Esophagus (tissue), 2 donors: Measurements from ENCODE around the gene TIAM1. TPM values are rescaled to one million over a fixed set of nuclear protein-coding genes. Genes with fewer than 3 reads are reported as not detected.

Source experiments
- H3K27ac ChIP-seq, 2 donors: one replicate each; pipeline ENCODE4 v1.5.1; 2013; ENCODE audit warnings: low read depth in 2 of 2, mild to moderate bottlenecking in 2 of 2, inconsistent platforms in 1 of 2, low read length in 1 of 2, moderate library complexity in 1 of 2
- H3K27me3 ChIP-seq, 2 donors: one replicate each; pipeline ENCODE4 v1.6.1; 2013; ENCODE audit warnings: low read length in 2 of 2, control low read depth in 1 of 2, mild to moderate bottlenecking in 1 of 2; ENCODE audit not compliant: insufficient read depth in 2 of 2, control insufficient read depth in 1 of 2
- H3K36me3 ChIP-seq, 2 donors: one replicate each; pipeline ENCODE4 v1.6.1; 2013; ENCODE audit warnings: low read length in 1 of 2; ENCODE audit not compliant: control insufficient read depth in 2 of 2, insufficient read depth in 2 of 2
- H3K4me1 ChIP-seq, 2 donors: one replicate each; pipeline ENCODE4 v1.6.1; 2013; ENCODE audit warnings: low read length in 1 of 2; ENCODE audit not compliant: control insufficient read depth in 2 of 2, insufficient read depth in 2 of 2
- H3K4me3 ChIP-seq, 2 donors: one replicate each; pipeline ENCODE4 v1.5.1; 2013; ENCODE audit warnings: low read length in 2 of 2, mild to moderate bottlenecking in 2 of 2, low read depth in 1 of 2, moderate library complexity in 1 of 2
- H3K9me3 ChIP-seq, 2 donors: one replicate each; pipeline ENCODE4 v1.6.1; 2013; ENCODE audit warnings: mild to moderate bottlenecking in 2 of 2, low read depth in 1 of 2, low read length in 1 of 2, moderate library complexity in 1 of 2; ENCODE audit not compliant: control insufficient read depth in 2 of 2, insufficient read depth in 1 of 2
- WGBS, 2 donors: extraction: QIAGEN DNeasy Blood & Tissue Kit; methylation state at CpG; one replicate each; pipeline ENCODE4 v1.1.7; 2013; 5-methylcytosine and 5-hydroxymethylcytosine counted together
- polyA plus RNA-seq, 2 donors: library from polyadenylated mRNA; stranded (reverse); fragments of 200-250 nt; gene quantifications; one replicate each; pipeline ENCODE4 v1.2.3, GENCODE V29; 2013
- donor health status: healthy with polysubstance abuse.
- donor health status: Bipolar disorder and iron deficiency.

TIAM1 gene
- polyA plus RNA-seq, 2 donors: 19.5 to 24.3 TPM

DNA sequence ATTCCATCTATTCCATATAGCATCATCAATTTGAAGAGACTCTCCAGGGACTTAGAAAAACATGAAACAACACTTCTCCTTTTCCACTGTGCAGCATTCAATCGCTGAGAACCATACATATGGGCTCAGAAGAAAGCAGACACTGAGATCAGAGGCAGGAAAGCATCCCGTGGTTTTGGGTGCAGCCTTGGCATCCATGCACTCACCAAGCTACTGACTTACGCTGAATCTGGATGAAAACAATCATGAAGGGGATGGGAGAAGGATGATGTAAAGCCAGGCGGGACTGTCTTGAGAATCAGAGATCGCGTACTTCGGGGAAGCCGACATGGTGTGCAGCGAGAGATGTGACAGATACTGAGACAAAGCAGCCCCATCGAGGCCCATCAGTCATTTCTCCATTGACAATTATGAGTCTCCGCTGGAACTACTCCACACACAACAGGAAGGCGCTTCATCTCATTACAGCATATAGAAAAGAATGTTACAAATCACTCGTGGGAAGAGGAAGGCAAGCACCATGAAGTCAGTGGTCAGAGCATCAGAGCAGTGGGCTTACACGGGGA is 2.3 kb upstream of the TIAM1 start:
- H3K4me3 ChIP-seq: no peak overlapping the region
- no peaks in the 10 kb centered on the region for H3K36me3 ChIP-seq
- H3K27ac ChIP-seq: no peak overlapping the region

DNA sequence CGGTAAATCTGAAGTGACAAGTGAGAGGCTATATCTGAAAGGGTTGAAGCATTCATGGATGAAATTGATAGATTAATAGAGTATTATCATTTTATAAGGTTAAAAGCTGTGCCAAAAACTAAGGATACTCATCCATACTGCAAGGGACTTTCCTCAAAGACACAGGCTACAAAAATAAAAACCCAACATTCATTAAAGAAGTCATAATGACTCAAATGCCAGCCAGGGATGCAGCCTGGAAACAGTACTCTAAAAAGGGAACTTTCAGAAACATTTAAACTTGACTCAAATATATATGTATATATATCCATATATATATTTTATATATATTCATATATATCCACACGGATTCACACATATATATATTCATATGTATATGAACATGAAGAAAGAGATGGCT is 1.1 kb upstream of the TIAM1 start:
- Histone ChIP-seq H3K36me3 (no peaks in the 10 kb centered on the region), H3K4me1 (no peaks in the 10 kb centered on the region), H3K9me3 (no peaks in the 10 kb centered on the region), H3K4me3 (no peak overlapping the region), H3K27ac (no peak overlapping the region), H3K27me3 (no peaks in the 10 kb centered on the region)
- 74 to 84% methylated on average over 2 of the region's 2 CpGs for WGBS, 2 donors

More for the DNA sequence above, 2.3 kb upstream of the TIAM1 start:
- WGBS, 2 donors: 71 to 82% methylated on average over 14 of the region's 14 CpGs
- no peaks in the 10 kb centered on the region for H3K4me1 ChIP-seq
- no peaks in the 10 kb centered on the region for H3K27me3 ChIP-seq
- no peaks in the 10 kb centered on the region for H3K9me3 ChIP-seq

GRCh38 chr21:31343030-31343510 is 991 bp downstream of the TIAM1 start:
- H3K4me1 ChIP-seq: no peaks in the 10 kb centered on the region
- peak overlapping the region; percentile 55 to 85 for H3K4me3 ChIP-seq
- H3K27me3 ChIP-seq: no peaks in the 10 kb centered on the region
- no peaks in the 10 kb centered on the region for H3K36me3 ChIP-seq
- H3K27ac ChIP-seq: peak overlapping the region; percentile 66 to 92
- 7 to 33% methylated on average over 2 of the region's 2 CpGs for WGBS, 2 donors
- H3K9me3 ChIP-seq: no peaks in the 10 kb centered on the region

GRCh38 chr21:31342348-31342747 is 1.7 kb downstream of the TIAM1 start:
- no peaks in the 10 kb centered on the region for H3K9me3 ChIP-seq
- no peaks in the 10 kb centered on the region for H3K27me3 ChIP-seq
- H3K36me3 ChIP-seq: no peaks in the 10 kb centered on the region
- peak overlapping the region; percentile 52 to 80 for H3K27ac ChIP-seq
- H3K4me1 ChIP-seq: peaks cover 0 to 2% of the 10 kb centered on the region in 2 donors
- peak overlapping the region; percentile 1 to 55 for H3K4me3 ChIP-seq
- WGBS, 2 donors: 50 to 60% methylated on average over 3 of the region's 3 CpGs

- H3K27me3 ChIP-seq: no peaks in the 10 kb centered on the region
- H3K9me3 ChIP-seq: no peaks in the 10 kb centered on the region
- WGBS, 2 donors: 73% methylated on average over 4 of the region's 4 CpGs
- H3K27ac ChIP-seq: no peak overlapping the region
- no peak overlapping the region for H3K4me3 ChIP-seq
- H3K36me3 ChIP-seq: peaks cover 0 to 2% of the 10 kb centered on the region in 2 donors
- H3K4me1 ChIP-seq: peaks cover 0 to 6% of the 10 kb centered on the region in 2 donors
Observed at GRCh38 chr21:31340942-31341487, 3.0 kb downstream of the TIAM1 start.

DNA sequence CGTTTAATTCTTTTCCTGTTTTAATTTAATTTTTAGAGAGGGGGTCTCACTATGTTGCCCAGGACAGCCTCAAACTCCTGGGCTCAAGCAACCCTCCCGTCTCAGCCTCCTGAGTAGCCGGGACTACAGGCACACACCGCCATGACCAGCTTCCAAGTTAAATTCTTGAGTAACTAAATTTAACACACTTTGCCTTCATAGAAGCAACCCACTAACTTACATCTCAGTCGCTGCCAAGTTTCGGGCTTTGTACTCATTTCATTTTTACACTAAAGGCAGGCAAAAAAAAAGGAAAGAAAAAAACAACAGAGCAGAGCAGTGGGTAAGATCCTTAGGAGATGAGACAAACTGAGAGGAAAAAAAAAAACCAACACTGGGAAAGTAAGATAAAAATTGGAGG is 3.5 kb downstream of the TIAM1 start:
- peaks cover 0 to 6% of the 10 kb centered on the region in 2 donors for H3K4me1 ChIP-seq
- no peak overlapping the region for H3K4me3 ChIP-seq
- 83 to 88% methylated on average over 6 of the region's 6 CpGs for WGBS, 2 donors
- H3K27ac ChIP-seq: no peak overlapping the region
- no peaks in the 10 kb centered on the region for H3K27me3 ChIP-seq
- peaks cover 0 to 2% of the 10 kb centered on the region in 2 donors for H3K36me3 ChIP-seq
- no peaks in the 10 kb centered on the region for H3K9me3 ChIP-seq

- H3K9me3 ChIP-seq: no peaks in the 10 kb centered on the region
- H3K27me3 ChIP-seq: no peaks in the 10 kb centered on the region
- 80 to 85% methylated on average over 4 of the region's 4 CpGs for WGBS, 2 donors
- peaks cover 0 to 2% of the 10 kb centered on the region in 2 donors for H3K36me3 ChIP-seq
- no peak overlapping the region for H3K27ac ChIP-seq
- peaks cover 0 to 7% of the 10 kb centered on the region in 2 donors for H3K4me1 ChIP-seq
- H3K4me3 ChIP-seq: no peak overlapping the region
Observed at GRCh38 chr21:31339721-31340120, 4.3 kb downstream of the TIAM1 start.

GRCh38 chr21:31338908-31339368 is 5.1 kb downstream of the TIAM1 start:
- H3K36me3 ChIP-seq: peaks cover 0 to 2% of the 10 kb centered on the region in 2 donors
- H3K4me1 ChIP-seq: peaks cover 0 to 9% of the 10 kb centered on the region in 2 donors
- H3K9me3 ChIP-seq: no peaks in the 10 kb centered on the region
- 70 to 81% methylated on average over 3 of the region's 3 CpGs for WGBS, 2 donors
- H3K4me3 ChIP-seq: no peak overlapping the region
- H3K27ac ChIP-seq: no peak overlapping the region
- H3K27me3 ChIP-seq: no peaks in the 10 kb centered on the region

DNA sequence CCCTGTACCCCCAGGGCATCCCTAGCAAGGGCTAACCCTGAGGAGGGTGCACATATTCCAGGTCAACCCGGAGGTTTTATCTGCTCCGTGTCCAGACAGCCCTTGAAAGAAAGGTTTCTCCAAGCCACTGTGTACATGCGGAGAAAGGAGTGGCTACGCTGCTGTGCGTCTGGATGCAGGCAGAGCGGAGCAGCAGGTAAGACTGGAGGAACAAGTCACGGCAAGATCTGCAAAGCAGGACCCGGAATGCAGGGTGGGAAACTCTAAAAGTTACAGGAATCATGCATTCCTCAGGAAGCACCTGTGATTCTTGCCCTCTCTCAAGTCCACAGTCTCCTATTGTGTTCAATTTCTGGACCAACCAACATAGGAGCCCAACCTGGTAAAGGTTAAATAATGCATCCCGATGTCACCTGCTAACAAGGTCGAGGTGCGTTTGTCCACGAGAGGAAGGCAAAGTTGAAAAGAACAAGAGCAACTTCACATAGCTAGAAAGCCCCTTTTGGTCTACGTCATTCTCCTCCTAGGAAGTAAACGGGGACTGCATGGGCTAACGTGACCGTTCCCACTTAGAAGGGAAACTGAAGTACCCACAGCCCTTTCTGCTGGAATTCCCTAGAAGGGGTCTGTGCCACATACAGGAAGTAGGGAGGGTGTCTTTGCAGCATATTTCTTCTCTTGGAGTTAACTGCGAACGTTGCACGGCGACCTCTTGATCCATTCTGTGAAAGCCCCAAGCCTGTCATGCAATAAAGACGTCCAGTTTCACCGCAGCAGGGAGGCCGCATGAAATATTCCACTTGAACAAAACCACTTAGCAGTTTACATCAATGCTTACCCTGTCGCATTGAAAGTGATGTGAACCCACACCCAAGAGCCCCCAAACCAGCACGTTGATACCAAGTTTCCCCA is 5.8 kb downstream of the TIAM1 start:
- Histone ChIP-seq H3K36me3 (peaks cover 0 to 2% of the 10 kb centered on the region in 2 donors), H3K4me3 (no peak overlapping the region), H3K27ac (peak overlapping the region; percentile 56 to 83), H3K4me1 (peaks cover 0 to 9% of the 10 kb centered on the region in 2 donors), H3K9me3 (no peaks in the 10 kb centered on the region), H3K27me3 (no peaks in the 10 kb centered on the region)
- WGBS, 2 donors: 72 to 73% methylated on average over 25 of the region's 25 CpGs
